Heart left ventricle (tissue), 16 donors: ENCODE results near the gene BRPF1. TPM values are rescaled to one million over a fixed set of nuclear protein-coding genes. Genes with fewer than 3 reads are reported as not detected.

Source experiments
- ATAC-seq, 4 donors: fragments of 200-7000 bp; cut with Tn5 transposase; one replicate each; pipeline ENCODE4 v1.9.1; 2020 to 2022; ENCODE audit warnings: moderate library complexity in 4 of 4, mild to moderate bottlenecking in 3 of 4, moderate number of reproducible peaks in 1 of 4
- DNase-seq, 5 donors: peaks; one replicate each; pipeline ENCODE4 v3.0.0-alpha.2; 2020
- H3K27ac ChIP-seq, 12 donors: fragments of 200-600 bp; sonication (generic) in 4 of 12; one replicate each; pipeline versions ENCODE4 v1.5.0 to v1.8.0; 2016 to 2022; ENCODE audit warnings: mild to moderate bottlenecking in 2 of 12
- H3K27me3 ChIP-seq, 9 donors: fragments of 200-600 bp; sonication (generic) in 2 of 9; one replicate each; pipeline versions ENCODE4 v1.5.1 to v1.8.0; 2016 to 2022; ENCODE audit warnings: mild to moderate bottlenecking in 3 of 9
- H3K36me3 ChIP-seq, 9 donors: fragments of 200-600 bp; sonication (generic) in 2 of 9; one replicate each; pipeline versions ENCODE4 v1.5.0 to v1.8.0; 2018 to 2022; ENCODE audit warnings: mild to moderate bottlenecking in 2 of 9
- H3K4me1 ChIP-seq, 12 donors: fragments of 200-600 bp; sonication (generic) in 4 of 12; one replicate each; pipeline versions ENCODE4 v1.5.0 to v1.8.0; 2016 to 2022; ENCODE audit warnings: mild to moderate bottlenecking in 3 of 12
- H3K4me3 ChIP-seq, 12 donors: fragments of 200-600 bp; sonication (generic) in 4 of 12; one replicate each; pipeline versions ENCODE4 v1.5.0 to v1.8.0; 2017 to 2022; ENCODE audit warnings: mild to moderate bottlenecking in 9 of 12, moderate library complexity in 4 of 12
- H3K9me3 ChIP-seq, 12 donors: fragments of 200-600 bp; sonication (generic) in 4 of 12; one replicate each; pipeline versions ENCODE4 v1.5.0 to v1.8.0; 2016 to 2022; ENCODE audit warnings: mild to moderate bottlenecking in 1 of 12
- CTCF ChIP-seq, 12 donors: fragments of 200-600 bp; sonication (generic) in 4 of 12; IDR thresholded peaks; one replicate each; pipeline versions ENCODE4 v1.5.0 to v1.8.0; 2018 to 2022; ENCODE audit warnings: antibody characterized with exemption in 12 of 12, mild to moderate bottlenecking in 5 of 12
- POLR2A ChIP-seq, 2 donors: fragments of 450-650 bp; IDR thresholded peaks; one replicate each; pipeline ENCODE4 v1.6.1; 2017; ENCODE audit warnings: antibody characterized with exemption in 2 of 2, mild to moderate bottlenecking in 2 of 2, moderate library complexity in 2 of 2
- WGBS, 4 donors: extraction: QIAGEN DNeasy Blood & Tissue Kit in 2 of 4; methylation state at CpG; one replicate each; pipeline versions ENCODE4 v1.1.5 to v1.1.7; 2013 to 2018; 5-methylcytosine and 5-hydroxymethylcytosine counted together
- intact Hi-C, 10 donors: fragments of 100-400 bp; cut with DNase I; formaldehyde crosslinking; loops; one replicate each; pipeline versions ENCODE4 v1.11.1 to v1.14.2; 2022
- polyA plus RNA-seq, 2 donors: library from polyadenylated mRNA; stranded (reverse); fragments of 200-250 nt; gene quantifications; one replicate each; pipeline ENCODE4 v1.2.3, GENCODE V29; 2013
- total RNA-seq, 9 donors: library from RNA; depleted of rRNA in 2 of 9; stranded (reverse); fragments of >200 nt in 2 of 9; fragmentation: NEBNext Ultra II Directional in 3 of 9; extraction: Animal tissue kit (Norgen Biotek cat#: 25700) in 3 of 9; gene quantifications; one replicate each; pipeline versions ENCODE4 v1.1.0 to v1.2.4, GENCODE V29; 2016 to 2023
- donor health status: ischemic (EF 13 %, LVEDD 7.1; RV severe dilation, severe dysfunction).
- donor health status: healthy with polysubstance abuse.
- donor health status: DM: no; HTN: yes; CAD: no.
- donor health status: DM: no; HTN: no; CAD: no.
- donor health status: ischemic (EF 25% LVEDD 6.9; RV normal size, moderate dysfunction).
- donor health status: ischemic (EF 25% LVEDD 5.7; RV mildly dilated, moderate dysfunction).
- donor health status: healthy.
- donor health status: DM: yes; HTN: yes; CAD: no.
- donor health status: ischemic (EF 35%, LVEDD 5.7; RV mildly dilated, moderate dysfunction).
- donor health status: nonischemic (EF 11% LVEDD 7.7; RV severe dilation, severe dysfunction).
- donor health status: DM: yes; HTN: yes; CAD: no.
- donor health status: PGD.
- donor health status: ischemic (EF 29% LVEDD 5.4; RV normal size, mild dysfunction).
- donor health status: nonischemic (EF 23%, LVEDD 6.1; RV moderate dilation, normal function).

Gene BRPF1
- total and polyA plus RNA-seq, 11 donors: 5.5 to 17.8 (median 10.6) TPM

DNA sequence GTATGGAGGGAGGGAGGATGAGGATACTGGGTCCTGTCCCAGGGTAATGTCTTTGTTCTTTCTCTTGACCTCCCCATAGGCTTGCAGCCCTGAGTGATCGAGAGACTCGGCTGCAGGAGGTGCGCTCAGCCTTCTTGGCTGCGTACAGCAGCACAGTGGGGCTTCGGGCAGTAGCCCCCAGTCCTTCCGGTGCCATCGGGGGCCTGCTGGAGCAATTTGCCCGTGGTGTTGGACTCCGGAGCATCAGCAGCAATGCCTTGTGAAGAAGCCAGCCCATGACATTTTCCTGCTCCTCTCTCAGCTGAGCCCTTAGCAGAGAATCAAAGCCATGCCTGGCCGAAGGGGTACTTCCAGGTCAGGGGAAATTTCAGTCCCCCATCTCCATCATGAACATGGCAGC lies 29.8 kb upstream of the BRPF1 start:
- intact Hi-C loops: no loop called here

DNA sequence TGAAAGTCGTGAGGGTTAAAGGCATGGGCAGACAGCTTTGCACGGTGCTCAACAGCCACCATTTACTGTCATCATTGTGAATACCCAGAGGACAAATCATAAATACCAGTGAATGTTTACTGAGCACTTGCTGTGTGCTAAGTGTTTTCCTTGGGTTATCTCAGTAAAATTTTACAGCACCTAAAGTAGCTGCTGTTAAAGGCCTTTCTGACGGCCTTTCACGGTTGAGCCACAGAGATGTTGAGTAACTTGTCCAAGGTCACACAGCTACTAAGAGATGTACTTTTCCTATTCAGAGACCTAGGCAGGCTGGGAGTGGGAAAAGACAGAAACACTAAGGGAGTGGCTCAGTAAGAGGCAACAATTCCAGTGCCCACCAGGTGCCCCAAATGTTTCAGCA lies 28.3 kb upstream of the BRPF1 start:
- Histone ChIP-seq H3K27ac (no peak overlapping the region), H3K27me3 (peaks cover 0 to 20% (median 6%) of the 10 kb centered on the region in 9 donors), H3K9me3 (no peaks in the 10 kb centered on the region), H3K4me3 (no peak overlapping the region), H3K4me1 (peaks cover 0 to 18% (median 12%) of the 10 kb centered on the region in 12 donors), H3K36me3 (peaks cover 0 to 48% (median 46%) of the 10 kb centered on the region in 9 donors)
- ATAC-seq (no peak), DNase-seq (no peak)
- no peak for TF ChIP-seq CTCF (IDR thresholded peaks at IDR 0.05)
- TF ChIP-seq POLR2A (IDR thresholded peaks at IDR 0.05): no peak
- WGBS, 4 donors: 85 to 92% (median 89%) methylated on average over 4 of the region's 4 CpGs
- intact Hi-C loops: no loop called here

More for the DNA sequence above, 29.8 kb upstream of the BRPF1 start:
- H3K4me3 ChIP-seq: no peak overlapping the region
- H3K27ac ChIP-seq: no peak overlapping the region
- ATAC-seq (no peak), DNase-seq (no peak)
- H3K27me3 ChIP-seq: peaks cover 0 to 20% (median 6%) of the 10 kb centered on the region in 9 donors
- H3K36me3 ChIP-seq: peaks cover 0 to 64% (median 60%) of the 10 kb centered on the region in 9 donors
- H3K9me3 ChIP-seq: no peaks in the 10 kb centered on the region
- 96 to 97% (median 97%) methylated on average over 10 of the region's 10 CpGs for WGBS, 4 donors
- TF ChIP-seq POLR2A (IDR thresholded peaks at IDR 0.05) (no peak), CTCF (IDR thresholded peaks at IDR 0.05) (no peak)
- peaks cover 0 to 21% (median 14%) of the 10 kb centered on the region in 12 donors for H3K4me1 ChIP-seq

GRCh38 chr3:9703736-9704346 lies 27.7 kb upstream of the BRPF1 start, which contains the start of gene CPNE9:
TSS of gene CPNE9 (plus strand) at chr3:9703833. CDS start at chr3:9703997, 164 bp downstream.
- ATAC-seq: peak in 2 of 4 donors; percentile 23 to 34
- Histone ChIP-seq H3K9me3 (no peaks in the 10 kb centered on the region), H3K27me3 (peaks cover 0 to 20% (median 6%) of the 10 kb centered on the region in 9 donors), H3K4me1 (peaks cover 0 to 18% (median 12%) of the 10 kb centered on the region in 12 donors), H3K4me3 (peak within 1 kb of the TSS in 11 of 12 donors; percentile 1 to 43 (median 36)), H3K27ac (no peak within 1 kb of the TSS), H3K36me3 (peaks cover 0 to 42% (median 40%) of the 10 kb centered on the region in 9 donors)
- intact Hi-C loops: no loop called here
- DNase-seq: no peak
- 2 to 10% (median 4%) methylated on average over 11 to 56 of the region's 56 CpGs for WGBS, 4 donors
- TF ChIP-seq CTCF (IDR thresholded peaks at IDR 0.05) (no peak), POLR2A (IDR thresholded peaks at IDR 0.05) (no peak)
